HG03045 (cell line): ENCODE data around the gene CABS1.

Experiments
- ATAC-seq: cut with Tn5 transposase; IDR thresholded peaks from one replicate; pipeline ENCODE4 v1.9.1; 2021; ENCODE audit warnings: mild to moderate bottlenecking, moderate library complexity; ENCODE audit not compliant: unreplicated experiment

CABS1 gene

GRCh38 chr4:70380578-70380977 is 45.8 kb downstream of the CABS1 start:
- ATAC-seq: no peak

DNA sequence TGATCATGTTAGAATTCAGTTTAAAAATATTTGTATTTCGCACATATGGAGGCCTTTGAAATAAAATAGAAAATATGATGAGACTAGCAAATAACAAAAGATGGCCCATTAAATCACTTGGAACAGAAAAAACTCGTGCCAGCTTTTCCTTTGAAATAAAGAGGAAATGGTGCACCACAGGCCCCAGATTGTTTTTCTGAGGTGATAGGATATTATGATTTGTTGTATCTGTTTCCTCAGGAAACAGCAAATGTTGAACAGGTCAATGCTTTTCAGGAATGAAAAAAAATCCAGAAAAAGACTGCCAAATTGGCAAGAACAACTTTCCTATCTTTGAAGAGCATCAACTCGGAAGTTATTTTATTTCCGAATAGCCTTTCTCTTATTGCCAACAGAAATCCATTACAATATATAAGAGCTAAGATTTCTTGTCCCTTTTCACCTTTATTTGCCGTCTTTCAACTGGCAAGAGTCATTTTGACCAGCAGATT is 48.0 kb downstream of the CABS1 start, which contains the start of gene SMR3B:
SMR3B (plus strand) TSS at position 441 of the 491 bp plus-strand sequence. CDS start 1,380 bp downstream, outside the sequence.
- ATAC-seq: no peak
